ENCODE data around the gene BNIP1.

Gene BNIP1

DNA sequence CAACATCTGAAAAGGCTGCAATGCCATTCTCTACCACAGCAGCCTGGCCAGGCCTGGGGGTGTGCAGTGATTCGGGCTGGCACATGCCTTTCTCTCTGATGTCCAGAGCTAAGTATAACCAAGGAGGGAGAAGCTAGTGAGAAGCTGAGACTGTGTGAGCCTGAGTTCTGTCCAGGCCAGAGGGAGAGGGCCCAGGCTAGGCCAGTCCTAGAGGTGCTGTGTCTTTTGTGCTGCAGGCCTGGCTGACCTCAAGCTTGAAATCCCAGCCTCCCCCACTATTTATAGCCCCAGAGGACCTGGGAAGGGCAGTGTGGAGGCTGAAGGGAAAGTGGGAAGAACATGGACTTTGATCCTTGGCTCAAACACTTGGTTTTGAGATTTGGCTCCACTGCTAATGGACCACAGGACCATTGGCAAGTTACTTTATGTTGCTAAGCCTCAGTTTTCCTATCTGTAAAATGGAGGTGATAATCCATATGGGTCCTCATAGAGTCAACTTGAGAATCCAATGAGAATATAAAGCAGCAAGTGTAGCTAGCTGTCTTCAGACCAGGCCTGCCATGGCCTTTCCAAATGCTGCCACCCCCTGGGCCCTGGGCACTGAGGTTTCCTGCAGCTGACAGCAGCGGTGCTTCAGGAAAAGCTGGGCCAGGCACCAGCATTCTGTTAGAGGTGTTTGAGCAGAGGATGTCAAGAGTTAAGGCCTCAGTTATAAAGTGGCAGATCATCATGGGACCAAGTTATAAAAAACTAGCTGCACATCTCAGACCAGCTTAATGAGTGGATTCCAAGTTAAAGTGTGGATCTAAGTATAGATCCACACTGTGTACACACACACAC is 21.1 kb downstream of the BNIP1 start:
- no peak for DNase-seq

GRCh38 chr5:173172166-173172565 is 27.8 kb downstream of the BNIP1 start:
- DNase-seq = no peak

GRCh38 chr5:173175523-173175922 is 31.2 kb downstream of the BNIP1 start:
- DNase-seq = no peak

- no peak for DNase-seq
Measured at GRCh38 chr5:173178369-173178910, 34.1 kb downstream of the BNIP1 start.

- DNase-seq = no peak
Measured at GRCh38 chr5:173180331-173180730, 36.0 kb downstream of the BNIP1 start.

- DNase-seq = no peak
Measured at GRCh38 chr5:173187054-173187743, 42.9 kb downstream of the BNIP1 start.

DNA sequence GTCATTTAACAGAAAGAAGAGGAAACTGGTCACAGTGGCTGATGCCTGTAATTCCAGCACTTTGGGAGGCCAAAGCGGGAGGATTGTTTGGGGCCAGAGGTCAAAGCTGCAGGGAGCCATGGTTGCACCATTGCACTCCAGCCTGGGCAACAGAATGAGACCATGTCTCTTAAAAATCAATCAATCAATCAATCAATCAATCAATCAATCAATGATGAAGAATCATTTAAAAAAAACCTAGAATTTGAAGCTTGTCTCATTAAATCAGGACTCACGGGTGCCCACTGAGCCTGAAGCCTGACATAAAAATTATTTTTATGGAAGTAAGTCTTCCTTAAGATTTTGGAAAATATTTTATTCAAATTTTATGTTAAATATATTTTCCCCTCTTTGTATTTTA is 43.9 kb downstream of the BNIP1 start:
- no peak for DNase-seq

GRCh38 chr5:173191015-173191414 is 46.7 kb downstream of the BNIP1 start:
- DNase-seq = no peak

DNA sequence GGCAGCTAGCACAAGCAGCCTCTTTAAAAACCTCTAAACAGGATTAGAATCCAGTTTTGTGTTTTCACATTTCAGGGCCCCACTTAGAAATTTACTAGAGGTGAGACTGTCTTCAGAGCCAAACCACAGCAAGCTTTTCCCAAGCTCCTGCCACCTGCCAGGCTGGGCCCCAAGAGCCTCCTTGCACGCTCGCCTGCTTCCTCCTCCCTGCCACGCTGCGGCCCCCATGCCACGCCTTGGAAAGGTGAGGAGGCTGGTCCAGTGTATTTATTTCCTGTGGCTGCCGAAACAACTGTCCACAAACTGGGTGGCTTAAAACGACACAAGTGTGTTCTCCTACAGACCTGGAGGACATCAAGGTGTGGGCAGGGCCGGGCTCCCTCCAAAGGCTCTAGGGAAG is 47.2 kb downstream of the BNIP1 start:
- no peak for DNase-seq

DNA sequence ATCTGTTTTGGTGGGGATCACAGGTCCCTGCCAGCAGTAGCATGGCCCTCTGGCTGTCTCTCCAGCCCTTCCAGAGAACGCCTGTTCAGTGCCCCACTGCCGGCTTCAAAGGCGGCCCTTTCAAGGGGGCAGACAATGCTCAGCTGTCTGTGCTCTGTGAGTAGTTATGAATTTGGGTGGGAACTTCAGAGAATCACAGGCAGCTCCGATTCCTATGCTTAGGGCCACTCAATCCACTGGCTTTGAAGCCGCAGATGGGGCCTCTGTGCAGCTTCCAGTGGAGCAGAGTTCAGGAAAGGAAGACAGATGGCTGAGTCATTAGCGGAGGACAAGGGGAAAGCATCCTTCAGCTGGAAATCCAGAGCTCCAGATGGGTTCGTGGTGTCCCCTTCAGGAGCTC is 48.2 kb downstream of the BNIP1 start:
- no peak for DNase-seq

DNA sequence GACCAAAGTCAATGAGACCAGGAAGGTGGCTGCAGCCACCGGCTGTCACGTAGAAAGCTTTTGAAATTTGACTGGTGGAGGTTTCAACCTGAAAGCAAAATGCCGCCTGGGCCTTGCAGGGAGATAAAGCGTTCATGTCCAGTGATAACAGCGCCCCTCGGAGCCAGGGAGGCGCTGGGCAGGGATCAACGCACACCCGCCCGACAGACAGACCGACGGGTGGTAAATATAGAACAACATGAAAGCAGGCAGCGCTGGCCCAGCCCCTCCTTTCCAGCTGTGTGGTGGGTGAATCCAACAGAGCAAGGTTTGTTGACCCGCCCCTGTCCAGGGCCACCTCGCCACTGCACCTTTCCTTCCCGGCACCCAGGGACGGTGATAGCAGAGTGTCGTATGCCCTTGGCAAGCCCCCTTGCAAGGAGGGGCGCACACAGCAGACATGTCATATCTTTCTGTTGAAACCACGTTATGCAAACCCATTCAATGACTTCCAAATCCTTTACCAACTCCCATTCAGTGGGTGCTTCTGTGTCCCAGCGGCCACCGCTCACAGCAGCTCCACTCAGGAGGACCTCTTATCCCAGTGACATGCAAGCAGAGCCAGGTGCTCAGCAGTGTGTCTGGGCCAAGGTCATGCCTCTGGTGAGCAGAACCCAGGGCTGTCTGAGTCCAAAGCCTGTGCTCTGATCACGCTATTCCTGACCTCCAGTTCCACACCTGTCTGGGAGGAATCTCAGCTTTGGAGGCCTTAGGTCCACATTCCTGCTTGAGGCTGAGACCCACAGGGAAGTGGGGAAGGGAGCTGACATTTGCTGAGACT is 52.0 kb downstream of the BNIP1 start:
- no peak for DNase-seq

DNA sequence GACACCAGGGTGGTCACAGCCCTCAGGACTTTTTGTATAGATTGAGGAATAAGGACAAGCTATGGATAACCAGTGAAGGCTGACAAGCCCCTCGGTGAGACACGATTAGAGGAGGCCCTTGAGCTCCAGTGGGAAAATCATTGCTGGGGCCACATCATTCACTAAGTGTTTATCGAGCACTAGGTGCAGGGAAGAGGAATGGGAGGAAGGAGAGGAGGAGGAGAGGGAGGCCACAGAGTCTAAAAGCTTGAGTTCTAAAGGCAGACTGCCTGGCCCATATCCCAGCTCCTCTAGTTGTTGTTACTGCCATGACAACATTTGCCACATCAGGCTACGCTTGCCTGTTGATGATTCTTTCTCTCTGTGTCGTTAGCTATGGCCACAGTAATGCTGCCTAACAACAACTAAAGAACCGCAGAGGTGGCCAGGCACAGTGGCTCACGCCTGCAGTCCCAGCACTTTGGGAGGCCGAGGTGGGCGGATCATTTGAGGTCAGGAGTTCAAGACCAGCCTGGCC is 53.1 kb downstream of the BNIP1 start:
- no peak for DNase-seq

- no peak for DNase-seq
Measured at GRCh38 chr5:173198049-173198448, 53.7 kb downstream of the BNIP1 start.

DNA sequence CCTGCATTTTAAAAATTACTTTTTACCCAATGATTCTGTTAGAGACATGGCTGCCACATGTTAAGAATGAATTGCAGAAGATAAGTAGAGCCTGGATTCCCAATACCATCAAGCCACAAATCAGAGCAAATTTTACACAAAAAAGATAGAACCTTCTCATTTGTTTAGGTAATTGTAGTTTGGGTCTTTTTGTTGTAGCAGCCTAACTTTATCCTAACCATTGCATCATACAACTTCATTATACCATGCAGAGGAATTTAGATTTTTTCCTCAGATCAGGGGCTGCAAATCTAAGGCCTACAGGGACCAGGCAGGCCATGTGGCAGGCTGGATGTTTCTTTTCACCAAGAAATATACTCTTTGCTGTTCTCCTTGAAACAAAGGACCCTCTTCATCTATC is 56.0 kb downstream of the BNIP1 start:
- no peak for DNase-seq

GRCh38 chr5:173201636-173202265 is 57.4 kb downstream of the BNIP1 start:
- no peak for DNase-seq

DNA sequence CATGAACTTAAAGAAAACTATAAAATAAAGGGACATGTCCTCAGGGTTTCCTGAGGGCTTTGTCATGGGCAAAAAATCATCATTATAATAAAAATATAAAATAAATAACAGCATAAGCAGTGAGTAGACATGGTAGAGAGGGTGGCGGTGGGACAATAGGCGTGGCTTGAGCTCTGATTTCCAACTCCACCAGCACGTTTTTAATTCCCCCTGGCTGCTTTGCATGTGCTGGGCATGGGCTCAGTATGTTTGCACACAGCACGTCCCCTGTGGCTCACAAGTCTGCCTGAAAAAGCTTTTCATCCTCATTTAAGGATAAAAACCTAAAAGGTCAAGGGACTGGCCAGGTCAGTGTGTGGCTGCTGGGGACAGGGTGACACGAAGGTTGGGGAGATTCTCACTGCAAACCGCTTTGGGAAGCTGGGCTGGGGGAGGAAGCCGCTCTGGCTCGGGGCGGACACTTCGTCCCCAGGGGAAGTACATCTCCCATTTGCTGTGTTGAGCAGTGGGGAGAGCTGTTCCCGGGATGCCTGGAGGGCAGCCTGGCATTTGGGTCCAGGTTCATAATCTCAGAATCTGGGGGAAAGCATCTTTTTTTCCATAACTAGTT is 58.0 kb downstream of the BNIP1 start:
- DNase-seq = no peak

DNA sequence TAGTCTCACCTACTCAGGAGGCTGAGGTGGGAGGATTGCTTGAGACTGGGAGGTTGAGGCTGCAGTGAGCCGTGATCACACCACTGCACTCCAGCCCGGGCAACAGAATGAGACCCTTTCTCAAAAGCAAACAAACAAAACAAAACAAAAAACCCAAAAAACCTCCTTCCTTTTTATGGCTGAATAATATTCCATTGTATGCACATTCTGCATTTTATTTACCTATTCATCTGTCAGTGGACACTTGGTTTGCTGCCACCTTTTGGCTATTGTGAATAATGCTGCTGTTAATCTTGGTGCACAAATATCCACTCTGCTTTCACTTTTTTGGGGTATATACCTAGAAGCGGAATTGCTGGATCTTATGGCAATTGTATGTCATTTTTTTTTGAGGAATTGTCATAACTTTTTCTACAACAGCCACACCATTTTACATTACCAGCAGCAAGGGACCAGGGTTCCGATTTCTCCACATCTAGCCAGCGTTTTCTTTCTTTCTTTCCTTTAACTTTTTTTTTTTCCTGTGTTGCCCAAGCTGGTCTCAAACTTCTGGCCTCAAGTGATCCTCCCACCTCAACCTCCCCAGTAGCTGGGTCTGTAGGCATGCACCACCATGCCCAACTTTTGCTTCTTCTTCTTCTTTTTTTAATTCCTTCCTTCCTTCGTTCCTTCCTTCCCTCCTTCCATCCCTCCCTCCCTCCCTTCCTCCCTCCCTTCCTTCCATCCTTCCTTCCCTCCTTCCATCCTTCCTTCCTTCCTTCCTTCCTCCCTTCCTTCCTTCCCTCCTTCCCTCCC is 60.1 kb downstream of the BNIP1 start:
- DNase-seq = no peak

- no peak for DNase-seq
Measured at GRCh38 chr5:173205916-173206315, 61.6 kb downstream of the BNIP1 start.

DNA sequence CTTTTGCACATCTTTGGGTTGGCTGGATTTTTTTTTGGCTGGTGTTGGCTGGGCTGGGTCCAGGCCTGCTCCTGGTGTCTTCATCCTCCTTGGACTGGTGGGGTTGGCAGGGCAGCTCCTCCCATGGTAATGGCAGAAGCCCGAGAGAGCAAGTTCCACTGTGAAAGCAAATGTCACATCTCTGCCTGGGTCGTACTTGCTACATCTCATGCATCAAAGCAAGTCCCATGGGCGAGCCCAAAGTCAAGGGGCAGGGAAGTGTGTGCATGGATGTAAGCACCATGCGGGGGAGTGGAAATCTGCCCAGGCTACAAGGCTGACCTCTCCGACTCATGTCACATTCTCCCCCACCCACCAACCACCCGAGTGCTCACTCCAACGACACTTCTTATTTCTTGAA is 64.0 kb downstream of the BNIP1 start:
- DNase-seq = no peak

DNA sequence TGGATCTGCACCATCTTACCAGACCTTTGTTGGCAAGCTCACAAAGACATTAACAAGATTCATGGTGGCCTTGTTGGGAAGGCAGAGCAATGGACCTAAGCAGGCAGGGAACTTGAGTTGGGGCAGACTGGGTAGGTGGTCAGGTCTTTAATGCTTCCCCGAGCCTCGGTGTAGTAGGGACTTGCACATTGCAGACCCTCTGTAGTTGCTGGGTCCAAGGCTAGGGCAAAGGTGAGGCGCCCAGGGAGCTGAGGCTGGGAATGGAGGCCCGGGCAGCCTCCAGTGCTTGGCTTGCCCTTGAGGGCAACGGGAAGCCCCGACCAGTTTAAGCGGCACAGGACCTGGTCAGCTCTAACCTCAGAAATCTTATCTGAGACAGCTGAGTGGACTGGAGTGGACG is 66.5 kb downstream of the BNIP1 start:
- DNase-seq = no peak

Data from hypothalamus (tissue), 51 donors.